ENCODE results near the gene FBXO10.

Gene FBXO10

DNA sequence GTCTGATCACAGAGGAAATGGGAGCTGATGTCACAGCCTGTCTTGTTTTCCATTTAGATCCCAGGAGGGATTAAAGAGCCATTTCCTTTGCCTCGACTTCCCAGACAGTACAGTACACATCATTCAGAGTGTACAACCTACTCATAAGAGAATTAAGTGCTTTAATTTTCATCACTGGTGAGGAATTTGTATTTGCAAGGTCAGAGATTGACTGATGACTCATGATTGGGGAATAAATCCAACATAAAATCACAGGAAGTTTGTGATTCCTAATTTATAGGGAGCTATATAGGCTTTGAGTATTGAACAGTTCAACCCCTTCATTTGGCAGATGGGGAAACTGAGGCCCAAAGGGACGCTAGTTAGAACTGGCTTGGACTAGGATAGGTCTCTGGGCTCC lies 20.3 kb upstream of the FBXO10 start:
- Histone ChIP-seq H3K27me3 (ENCODE audit: control insufficient read depth in 1 of 2, insufficient read depth in 2 of 2, low read length in 2 of 2) (no peaks in the 10 kb centered on the region), H3K4me1 (ENCODE audit: control insufficient read depth in 1 of 2, insufficient read depth in 2 of 2, low read length in 2 of 2) (peaks cover 11% of the 10 kb centered on the region in 2 donors), H3K9ac (ENCODE audit: low read depth in 1 of 2, low read length in 2 of 2) (no peak overlapping the region), H3K27ac (ENCODE audit: low read depth, low read length) (no peak overlapping the region), H3K4me3 (ENCODE audit: low read depth in 1 of 2, low read length in 2 of 2) (no peak overlapping the region), H3K36me3 (ENCODE audit: control insufficient read depth in 1 of 2, insufficient read depth in 2 of 2, low read length in 2 of 2) (no peaks in the 10 kb centered on the region), H3K9me3 (ENCODE audit: control insufficient read depth in 1 of 2, low read length in 2 of 2) (no peaks in the 10 kb centered on the region)

DNA sequence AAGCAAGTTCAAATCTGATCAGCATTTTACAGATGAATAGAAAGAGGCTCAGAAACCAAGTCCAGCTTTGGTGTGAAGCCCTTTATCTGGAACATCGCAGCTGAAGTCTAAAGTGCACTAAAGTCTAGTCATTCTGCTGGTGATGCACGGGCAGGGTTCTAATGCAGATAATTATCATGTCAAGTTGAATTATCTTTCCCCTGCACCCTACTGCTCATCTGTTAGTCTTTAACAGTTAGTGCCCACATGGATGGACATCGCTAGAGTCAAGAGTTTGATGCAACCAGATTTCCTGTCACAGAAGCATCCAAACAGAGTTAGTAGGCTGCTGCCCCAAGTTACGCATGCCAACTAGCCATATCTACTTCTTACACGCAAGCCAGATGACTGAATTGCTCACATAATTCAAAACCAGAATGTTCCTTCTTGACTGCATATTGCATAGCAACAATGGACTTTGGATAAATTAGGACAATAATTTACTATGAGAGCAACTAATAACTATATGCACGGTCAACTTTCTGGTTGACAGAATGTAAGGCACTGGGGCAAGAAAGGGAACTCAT lies 17.8 kb upstream of the FBXO10 start:
- H3K9ac ChIP-seq (ENCODE audit: low read depth in 1 of 2, low read length in 2 of 2): no peak overlapping the region
- no peaks in the 10 kb centered on the region for H3K27me3 ChIP-seq (ENCODE audit: control insufficient read depth in 1 of 2, insufficient read depth in 2 of 2, low read length in 2 of 2)
- no peaks in the 10 kb centered on the region for H3K9me3 ChIP-seq (ENCODE audit: control insufficient read depth in 1 of 2, low read length in 2 of 2)
- peaks cover 27% of the 10 kb centered on the region in 2 donors for H3K4me1 ChIP-seq (ENCODE audit: control insufficient read depth in 1 of 2, insufficient read depth in 2 of 2, low read length in 2 of 2)
- peak overlapping the region; percentile 17 for H3K27ac ChIP-seq (ENCODE audit: low read depth, low read length)
- H3K36me3 ChIP-seq (ENCODE audit: control insufficient read depth in 1 of 2, insufficient read depth in 2 of 2, low read length in 2 of 2): no peaks in the 10 kb centered on the region
- peak overlapping the region; percentile 42 to 53 for H3K4me3 ChIP-seq (ENCODE audit: low read depth in 1 of 2, low read length in 2 of 2)

DNA sequence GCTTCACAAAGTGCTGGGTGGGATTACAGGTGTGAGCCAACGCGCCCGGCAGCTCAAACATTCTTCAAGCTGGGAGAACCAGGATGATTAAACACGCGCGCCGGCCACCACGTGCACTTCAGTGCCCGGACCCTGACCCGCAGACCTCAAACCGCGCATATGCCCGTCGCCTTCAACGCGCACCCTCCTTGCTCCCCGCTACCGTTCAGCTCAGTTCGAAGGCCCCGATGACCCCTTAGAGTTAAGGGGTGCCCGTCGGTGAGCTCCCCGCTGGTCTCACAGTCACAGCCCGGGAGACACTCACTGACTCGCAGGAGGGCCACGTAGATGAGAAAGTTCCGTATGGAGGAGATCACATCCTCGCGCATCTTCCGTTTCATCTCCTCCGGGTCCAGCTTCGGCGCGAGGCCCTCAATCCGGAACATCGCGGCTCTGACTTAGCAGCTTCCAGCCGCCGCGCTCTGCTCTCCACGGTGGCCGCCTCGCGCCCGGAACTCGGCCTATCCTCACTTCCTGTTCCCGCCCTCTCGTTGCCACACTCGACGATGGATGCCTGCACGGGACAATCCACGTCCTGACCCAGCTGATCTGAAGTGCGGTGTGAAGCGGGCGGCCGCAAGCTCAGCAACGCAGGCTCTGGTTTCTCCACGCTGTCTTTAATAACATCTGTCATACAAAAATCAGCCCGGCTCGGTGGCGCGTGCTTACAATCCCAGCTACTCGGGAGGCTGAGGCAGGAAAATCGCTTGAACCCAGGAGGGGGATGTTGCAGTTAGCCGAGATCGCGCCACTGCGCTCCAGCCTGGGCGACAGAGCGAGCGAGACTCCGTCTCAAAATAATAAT lies 16.1 kb upstream of the FBXO10 start, which contains the start of gene TOMM5:
TSS of gene TOMM5 (minus strand) at position 490 of the 844 bp plus-strand sequence. CDS start at position 425, 65 bp downstream.
- Histone ChIP-seq H3K27ac (ENCODE audit: low read depth, low read length) (peak within 1 kb of the TSS; percentile 72), H3K4me1 (ENCODE audit: control insufficient read depth in 1 of 2, insufficient read depth in 2 of 2, low read length in 2 of 2) (peaks cover 26 to 27% of the 10 kb centered on the region in 2 donors), H3K36me3 (ENCODE audit: control insufficient read depth in 1 of 2, insufficient read depth in 2 of 2, low read length in 2 of 2) (peaks cover 2 to 14% of the 10 kb centered on the region in 2 donors), H3K9me3 (ENCODE audit: control insufficient read depth in 1 of 2, low read length in 2 of 2) (no peaks in the 10 kb centered on the region), H3K4me3 (ENCODE audit: low read depth in 1 of 2, low read length in 2 of 2) (peak within 1 kb of the TSS; percentile 97 to 100), H3K9ac (ENCODE audit: low read depth in 1 of 2, low read length in 2 of 2) (peak within 1 kb of the TSS; percentile 95 to 96), H3K27me3 (ENCODE audit: control insufficient read depth in 1 of 2, insufficient read depth in 2 of 2, low read length in 2 of 2) (no peaks in the 10 kb centered on the region)

DNA sequence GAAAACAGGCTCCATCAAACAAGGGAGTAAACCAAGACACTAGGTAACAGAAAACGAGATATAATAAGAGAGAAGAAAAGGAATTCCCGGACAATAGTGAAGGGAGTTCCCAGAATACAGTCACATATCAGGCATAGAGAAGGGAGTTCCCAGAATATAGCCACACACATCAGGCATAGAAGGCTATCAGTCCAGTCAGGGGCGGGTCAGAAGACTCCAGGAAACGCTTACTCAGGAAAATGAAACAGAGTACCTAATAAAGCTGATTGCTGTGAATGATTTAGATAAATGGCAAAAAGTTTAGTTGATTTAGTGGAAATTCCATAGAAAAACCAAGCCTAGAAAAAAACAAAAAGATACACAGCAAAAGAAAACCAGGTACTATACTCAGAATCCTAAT lies 11.3 kb upstream of the FBXO10 start:
- H3K4me3 ChIP-seq (ENCODE audit: low read depth in 1 of 2, low read length in 2 of 2): no peak overlapping the region
- no peak overlapping the region for H3K27ac ChIP-seq (ENCODE audit: low read depth, low read length)
- H3K9me3 ChIP-seq (ENCODE audit: control insufficient read depth in 1 of 2, low read length in 2 of 2): no peaks in the 10 kb centered on the region
- peaks cover 15 to 48% of the 10 kb centered on the region in 2 donors for H3K36me3 ChIP-seq (ENCODE audit: control insufficient read depth in 1 of 2, insufficient read depth in 2 of 2, low read length in 2 of 2)
- peaks cover 16 to 22% of the 10 kb centered on the region in 2 donors for H3K4me1 ChIP-seq (ENCODE audit: control insufficient read depth in 1 of 2, insufficient read depth in 2 of 2, low read length in 2 of 2)
- no peak overlapping the region for H3K9ac ChIP-seq (ENCODE audit: low read depth in 1 of 2, low read length in 2 of 2)
- H3K27me3 ChIP-seq (ENCODE audit: control insufficient read depth in 1 of 2, insufficient read depth in 2 of 2, low read length in 2 of 2): no peaks in the 10 kb centered on the region

DNA sequence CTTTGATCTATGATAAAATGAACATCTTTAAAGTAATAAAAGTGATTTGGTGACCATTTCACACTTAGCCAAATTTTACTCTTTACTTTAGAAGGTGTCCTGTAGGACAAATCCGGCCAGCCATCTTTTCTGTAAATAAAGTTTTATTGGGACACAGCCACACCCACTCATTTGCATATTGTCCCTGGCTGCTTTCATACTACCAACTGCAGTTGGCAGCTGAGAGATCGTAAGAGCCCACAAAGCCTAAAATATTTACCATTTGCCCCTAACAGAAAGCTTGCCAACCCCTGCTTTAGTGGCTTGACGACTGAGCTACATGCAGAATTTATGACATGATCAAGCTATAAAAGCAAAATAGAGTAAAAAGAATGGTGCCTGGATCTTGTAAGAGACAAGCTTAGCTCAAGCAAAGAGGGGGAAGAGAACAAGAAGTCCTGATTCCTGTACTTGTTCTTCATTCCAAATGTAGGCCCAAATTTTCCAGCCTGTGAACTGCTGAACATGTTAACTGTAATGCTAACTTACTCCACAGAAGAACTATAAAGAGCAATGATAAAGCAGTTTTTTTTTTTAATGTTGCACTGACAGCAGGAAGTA lies 7.4 kb upstream of the FBXO10 start:
- Histone ChIP-seq H3K4me1 (ENCODE audit: control insufficient read depth in 1 of 2, insufficient read depth in 2 of 2, low read length in 2 of 2) (peaks cover 0 to 6% of the 10 kb centered on the region in 2 donors), H3K4me3 (ENCODE audit: low read depth in 1 of 2, low read length in 2 of 2) (no peak overlapping the region), H3K27me3 (ENCODE audit: control insufficient read depth in 1 of 2, insufficient read depth in 2 of 2, low read length in 2 of 2) (no peaks in the 10 kb centered on the region), H3K36me3 (ENCODE audit: control insufficient read depth in 1 of 2, insufficient read depth in 2 of 2, low read length in 2 of 2) (peaks cover 13 to 61% of the 10 kb centered on the region in 2 donors), H3K9me3 (ENCODE audit: control insufficient read depth in 1 of 2, low read length in 2 of 2) (no peaks in the 10 kb centered on the region), H3K9ac (ENCODE audit: low read depth in 1 of 2, low read length in 2 of 2) (no peak overlapping the region), H3K27ac (ENCODE audit: low read depth, low read length) (no peak overlapping the region)

DNA sequence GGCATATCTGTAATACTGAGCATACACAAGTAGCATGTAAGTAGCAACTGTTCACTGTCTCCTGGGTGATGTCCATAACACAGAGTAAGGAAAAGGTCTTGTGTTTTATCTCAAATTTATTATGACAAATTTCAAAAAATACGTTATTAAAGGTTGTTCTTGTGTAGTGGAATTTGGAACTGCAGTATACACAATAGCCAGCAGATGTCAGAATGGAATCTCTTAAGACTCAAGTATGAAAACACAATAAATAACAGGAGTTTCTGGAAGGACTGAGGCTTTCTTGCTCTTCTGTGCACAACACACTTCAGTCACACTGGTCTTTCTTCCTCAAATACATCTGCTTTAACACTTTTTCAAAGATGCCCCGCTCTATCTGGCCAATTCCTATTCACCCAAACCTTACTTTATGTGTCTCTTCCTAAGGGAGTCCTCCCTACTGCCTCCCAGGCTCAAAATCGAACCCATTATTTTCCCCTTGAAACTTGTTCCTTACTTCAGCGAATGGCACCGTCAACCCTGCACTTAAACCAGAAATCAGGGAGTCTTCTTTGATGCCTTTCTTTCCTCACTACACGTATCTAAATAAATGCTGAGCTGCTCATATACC lies 6.5 kb upstream of the FBXO10 start:
- H3K4me3 ChIP-seq (ENCODE audit: low read depth in 1 of 2, low read length in 2 of 2): no peak overlapping the region
- H3K4me1 ChIP-seq (ENCODE audit: control insufficient read depth in 1 of 2, insufficient read depth in 2 of 2, low read length in 2 of 2): peaks cover 0 to 6% of the 10 kb centered on the region in 2 donors
- no peaks in the 10 kb centered on the region for H3K9me3 ChIP-seq (ENCODE audit: control insufficient read depth in 1 of 2, low read length in 2 of 2)
- H3K27me3 ChIP-seq (ENCODE audit: control insufficient read depth in 1 of 2, insufficient read depth in 2 of 2, low read length in 2 of 2): no peaks in the 10 kb centered on the region
- no peak overlapping the region for H3K27ac ChIP-seq (ENCODE audit: low read depth, low read length)
- H3K36me3 ChIP-seq (ENCODE audit: control insufficient read depth in 1 of 2, insufficient read depth in 2 of 2, low read length in 2 of 2): peaks cover 13 to 52% of the 10 kb centered on the region in 2 donors
- no peak overlapping the region for H3K9ac ChIP-seq (ENCODE audit: low read depth in 1 of 2, low read length in 2 of 2)

DNA sequence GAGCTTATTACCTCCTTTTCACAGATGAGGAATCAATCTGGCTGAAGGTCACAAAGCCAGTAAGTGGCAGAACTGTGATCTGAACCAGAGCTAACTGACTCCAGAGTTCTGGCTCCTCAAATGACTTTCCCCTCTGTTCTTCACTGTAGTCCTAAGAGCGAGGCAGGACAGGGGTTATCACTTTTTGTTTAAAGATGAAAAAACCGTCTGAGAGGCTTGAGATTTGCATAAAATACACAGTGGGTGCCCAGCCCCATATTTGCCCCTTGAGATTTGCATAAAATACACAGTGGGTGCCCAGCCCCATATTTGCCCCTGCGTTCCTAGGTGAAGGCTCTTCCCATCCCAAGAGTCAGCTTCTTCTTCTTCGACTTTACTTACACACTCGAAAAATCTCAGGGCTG lies 667 bp downstream of the FBXO10 start:
- Histone ChIP-seq H3K27ac (ENCODE audit: low read depth, low read length) (peak overlapping the region; percentile 23), H3K4me1 (ENCODE audit: control insufficient read depth in 1 of 2, insufficient read depth in 2 of 2, low read length in 2 of 2) (peaks cover 18 to 27% of the 10 kb centered on the region in 2 donors), H3K27me3 (ENCODE audit: control insufficient read depth in 1 of 2, insufficient read depth in 2 of 2, low read length in 2 of 2) (no peaks in the 10 kb centered on the region), H3K9me3 (ENCODE audit: control insufficient read depth in 1 of 2, low read length in 2 of 2) (no peaks in the 10 kb centered on the region), H3K4me3 (ENCODE audit: low read depth in 1 of 2, low read length in 2 of 2) (peak overlapping the region; percentile 72 to 73), H3K36me3 (ENCODE audit: control insufficient read depth in 1 of 2, insufficient read depth in 2 of 2, low read length in 2 of 2) (peaks cover 0 to 3% of the 10 kb centered on the region in 2 donors), H3K9ac (ENCODE audit: low read depth in 1 of 2, low read length in 2 of 2) (peak overlapping the region; percentile 51 to 82)

DNA sequence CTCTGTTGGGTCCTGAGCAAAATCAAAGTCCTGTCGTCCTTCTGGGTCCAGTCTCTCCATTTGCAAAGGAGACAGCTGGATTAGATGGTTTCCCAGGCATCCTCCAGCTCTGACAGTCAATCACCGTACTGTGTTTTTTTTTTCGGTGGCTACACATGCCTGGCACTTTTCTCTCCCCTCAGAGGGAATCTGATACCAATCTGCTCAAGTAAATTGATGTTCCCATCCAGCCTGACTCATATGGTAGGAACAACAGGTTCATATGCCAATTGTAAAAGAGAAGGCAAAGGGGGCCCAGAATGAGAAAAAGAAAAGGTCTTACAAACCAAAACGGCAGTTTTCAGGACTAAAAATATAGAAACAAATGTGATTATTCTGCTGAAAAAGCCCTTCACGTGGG lies 1.2 kb downstream of the FBXO10 start:
- Histone ChIP-seq H3K27me3 (ENCODE audit: control insufficient read depth in 1 of 2, insufficient read depth in 2 of 2, low read length in 2 of 2) (no peaks in the 10 kb centered on the region), H3K36me3 (ENCODE audit: control insufficient read depth in 1 of 2, insufficient read depth in 2 of 2, low read length in 2 of 2) (no peaks in the 10 kb centered on the region), H3K4me1 (ENCODE audit: control insufficient read depth in 1 of 2, insufficient read depth in 2 of 2, low read length in 2 of 2) (peaks cover 18 to 27% of the 10 kb centered on the region in 2 donors), H3K9me3 (ENCODE audit: control insufficient read depth in 1 of 2, low read length in 2 of 2) (no peaks in the 10 kb centered on the region), H3K27ac (ENCODE audit: low read depth, low read length) (no peak overlapping the region), H3K4me3 (ENCODE audit: low read depth in 1 of 2, low read length in 2 of 2) (peak overlapping the region in 1 of 2 donors; percentile 73), H3K9ac (ENCODE audit: low read depth in 1 of 2, low read length in 2 of 2) (peak overlapping the region in 1 of 2 donors; percentile 51)

DNA sequence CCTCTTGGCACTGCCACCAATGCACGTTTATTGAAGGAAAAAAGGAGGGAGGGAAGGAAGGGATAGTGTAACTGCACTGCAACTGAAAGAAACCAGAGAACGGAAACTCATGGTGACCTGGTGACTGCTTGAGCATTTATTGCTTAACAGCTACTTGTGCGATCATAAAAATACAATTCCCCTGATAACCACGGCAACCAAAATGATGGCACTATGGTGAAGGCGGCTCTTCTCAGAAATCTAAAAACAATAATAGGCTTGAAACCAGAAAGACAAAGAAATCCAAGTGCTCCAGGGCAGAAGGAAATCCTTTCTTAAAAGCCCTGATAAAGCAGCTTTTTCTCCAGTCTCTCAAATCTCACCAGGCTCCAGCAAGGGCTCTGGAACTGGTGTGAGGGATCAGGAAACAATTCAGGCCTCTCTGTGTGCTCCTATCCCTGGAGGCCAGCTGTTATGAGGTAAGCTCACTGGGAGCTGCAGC lies 1.9 kb downstream of the FBXO10 start:
- Histone ChIP-seq H3K9me3 (ENCODE audit: control insufficient read depth in 1 of 2, low read length in 2 of 2) (no peaks in the 10 kb centered on the region), H3K27ac (ENCODE audit: low read depth, low read length) (no peak overlapping the region), H3K9ac (ENCODE audit: low read depth in 1 of 2, low read length in 2 of 2) (no peak overlapping the region), H3K27me3 (ENCODE audit: control insufficient read depth in 1 of 2, insufficient read depth in 2 of 2, low read length in 2 of 2) (no peaks in the 10 kb centered on the region), H3K4me1 (ENCODE audit: control insufficient read depth in 1 of 2, insufficient read depth in 2 of 2, low read length in 2 of 2) (peaks cover 18 to 27% of the 10 kb centered on the region in 2 donors), H3K36me3 (ENCODE audit: control insufficient read depth in 1 of 2, insufficient read depth in 2 of 2, low read length in 2 of 2) (no peaks in the 10 kb centered on the region), H3K4me3 (ENCODE audit: low read depth in 1 of 2, low read length in 2 of 2) (peak overlapping the region in 1 of 2 donors; percentile 40)
